ENCODE data around the gene CNTNAP1.
"Not testable (repeated sequence)": the region's sequence is repeated elsewhere in the genome, so short reads cannot be mapped to it uniquely, and the experiment has no call there.

CNTNAP1 gene

GRCh38 chr17:42681976-42682721 lies at the start of gene CNTNAP1:
Gene CNTNAP1 (plus strand): TSS chr17:42682531. CDS start chr17:42682830, 299 bp downstream.
- peak; percentile 87 for DNase-seq (ENCODE audit: low read depth)

DNA sequence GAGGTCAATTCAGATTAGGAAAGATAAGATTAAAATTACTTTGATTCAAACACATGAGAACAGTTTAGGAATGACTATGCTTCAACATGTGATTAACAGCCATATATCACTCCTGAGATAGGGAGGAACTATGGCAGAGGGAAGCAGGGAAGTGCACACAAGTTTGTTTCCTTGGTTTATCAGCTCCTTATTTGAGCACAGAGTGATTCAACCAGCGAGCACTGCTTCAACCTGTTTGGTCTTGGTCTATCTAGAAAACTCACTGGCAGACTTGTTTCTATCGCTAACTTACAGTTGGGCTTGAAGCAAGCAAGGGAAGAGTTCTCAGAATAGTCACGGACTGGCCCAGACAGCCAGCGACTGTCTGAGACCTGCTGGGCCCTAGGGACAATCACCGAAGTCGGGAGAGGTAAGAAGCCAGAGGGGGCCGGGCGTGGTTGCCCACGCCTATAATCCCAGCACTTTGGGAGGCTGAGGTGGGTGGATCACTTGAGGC lies 49.3 kb upstream of the CNTNAP1 start:
- DNase-seq (ENCODE audit: low read depth) = no peak

- no peak for DNase-seq (ENCODE audit: low read depth)
Observed at GRCh38 chr17:42639525-42640113, 42.7 kb upstream of the CNTNAP1 start.

- DNase-seq (ENCODE audit: low read depth) = no peak
Observed at GRCh38 chr17:42640121-42640520, 42.2 kb upstream of the CNTNAP1 start.

DNA sequence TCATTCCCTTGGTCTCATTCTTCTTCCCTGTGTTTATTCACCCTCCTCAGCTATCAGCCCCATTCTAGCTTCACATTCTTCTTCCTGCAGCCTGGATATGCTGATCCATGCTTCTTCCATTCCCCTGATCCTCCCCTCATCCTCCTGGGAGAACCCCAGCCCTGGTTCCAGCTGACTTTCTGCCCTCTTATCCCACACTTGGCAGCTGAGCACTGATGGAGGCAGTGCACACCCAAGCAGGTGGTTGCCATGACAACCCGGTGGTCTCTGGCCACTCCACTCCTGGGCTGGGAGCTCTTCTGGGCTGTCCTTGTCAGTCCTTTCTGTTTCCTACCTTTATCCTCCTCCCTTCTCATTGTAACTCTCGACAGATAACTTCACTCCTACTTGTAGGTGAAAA lies 40.0 kb upstream of the CNTNAP1 start:
- no peak for DNase-seq (ENCODE audit: low read depth)

GRCh38 chr17:42647778-42648177 lies 34.6 kb upstream of the CNTNAP1 start:
- no peak for DNase-seq (ENCODE audit: low read depth)

DNA sequence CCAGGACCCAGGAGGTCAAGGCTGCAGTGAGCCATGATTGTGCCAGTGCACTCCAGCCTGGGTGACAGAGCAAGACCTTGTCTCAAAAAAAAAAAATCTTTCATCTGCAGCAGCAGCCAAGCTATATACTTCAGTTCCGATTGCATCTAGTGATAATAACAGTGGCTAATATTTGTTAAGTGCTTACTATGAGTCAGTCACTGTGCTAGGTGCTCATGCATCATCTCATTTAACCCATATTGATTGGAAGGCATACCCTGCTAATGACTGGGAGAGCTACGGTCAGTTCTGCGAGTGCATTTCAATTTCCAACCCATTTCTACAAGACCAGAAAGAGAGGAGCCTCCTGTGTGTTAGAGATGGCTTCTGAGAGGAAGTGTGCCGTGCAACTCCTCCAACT lies 30.9 kb upstream of the CNTNAP1 start:
- DNase-seq (ENCODE audit: low read depth) = no peak

GRCh38 chr17:42653179-42654124 lies 28.9 kb upstream of the CNTNAP1 start:
- peak; percentile 93 for DNase-seq (ENCODE audit: low read depth)

- peak; percentile 86 for DNase-seq (ENCODE audit: low read depth)
Observed at GRCh38 chr17:42655528-42655927, 26.8 kb upstream of the CNTNAP1 start.

DNA sequence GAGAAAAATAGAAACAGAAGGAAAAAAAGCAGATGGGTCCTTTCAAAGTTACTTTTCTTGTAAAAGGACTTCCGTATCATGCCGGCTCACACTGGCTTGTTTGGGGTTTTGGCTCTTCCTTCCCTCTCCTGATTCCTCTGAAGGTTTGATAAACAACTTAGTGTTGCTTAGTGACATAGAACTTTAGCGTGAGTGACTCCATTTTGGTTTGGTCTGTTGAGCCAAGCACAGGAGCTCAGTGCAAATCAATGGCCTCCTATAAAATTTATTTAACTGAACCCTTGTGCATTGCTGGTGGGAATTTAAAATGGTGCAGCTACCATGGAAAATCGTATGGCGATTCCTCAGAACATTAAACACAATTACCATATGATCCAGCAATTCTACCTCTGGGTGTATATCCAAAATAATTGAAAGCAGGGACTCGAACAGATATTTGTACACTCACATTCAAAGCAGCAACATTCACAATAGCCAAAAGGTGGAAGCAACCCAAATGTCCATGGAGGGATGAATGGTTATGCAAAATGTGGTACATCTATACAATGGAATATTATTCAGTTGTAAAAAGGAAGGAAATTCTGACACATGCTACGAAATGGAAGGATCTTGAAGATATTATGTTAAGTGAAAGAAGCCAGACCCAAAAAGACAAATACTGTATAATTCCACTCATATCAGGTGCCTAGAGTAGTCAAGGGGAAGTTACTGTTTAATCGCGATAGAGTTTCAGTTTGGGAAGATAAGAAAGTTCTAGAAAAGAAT lies 24.3 kb upstream of the CNTNAP1 start:
- DNase-seq (ENCODE audit: low read depth) = no peak

- DNase-seq (ENCODE audit: low read depth) = peak; percentile 91
Observed at GRCh38 chr17:42659079-42659931, 23.0 kb upstream of the CNTNAP1 start, which contains the start of gene TUBG2. Gene TUBG2 (plus strand): TSS chr17:42659284. CDS start chr17:42659504, 220 bp downstream.

GRCh38 chr17:42659932-42660274 lies 22.4 kb upstream of the CNTNAP1 start:
- DNase-seq (ENCODE audit: low read depth) = not testable (repeated sequence)

DNA sequence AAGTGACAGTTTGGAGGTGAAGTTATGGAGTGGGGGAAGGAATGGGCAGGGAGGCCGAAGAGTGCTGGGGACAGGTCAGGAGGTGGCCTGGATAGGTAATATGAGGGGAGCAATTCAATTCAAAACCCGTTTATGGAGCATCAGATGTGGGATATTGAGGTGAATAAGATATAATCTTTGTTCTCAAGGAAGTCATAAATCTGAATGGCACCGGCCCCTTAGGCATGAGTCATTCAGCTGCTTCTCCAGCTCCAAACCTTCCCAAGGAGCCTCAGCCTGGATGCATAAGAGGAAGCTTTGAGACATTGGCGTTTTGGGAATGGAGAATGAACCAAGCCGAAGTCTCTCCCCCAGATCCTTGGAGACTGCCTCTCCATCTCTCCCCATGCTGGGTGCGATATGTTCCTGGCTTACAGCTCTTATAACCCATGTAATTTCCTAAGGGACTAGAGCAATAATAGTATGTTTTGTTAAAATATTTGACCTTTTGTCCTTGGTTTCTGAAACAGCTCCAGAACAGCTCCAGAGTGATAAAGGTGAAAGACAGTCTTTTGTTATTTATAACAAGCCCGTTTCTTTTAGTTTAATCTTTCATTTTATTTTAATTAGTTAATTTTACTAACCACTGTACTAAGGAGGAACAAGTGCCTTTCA lies 21.5 kb upstream of the CNTNAP1 start:
- DNase-seq (ENCODE audit: low read depth) = peak; percentile 90

GRCh38 chr17:42665581-42666001 lies 16.7 kb upstream of the CNTNAP1 start:
- no peak for DNase-seq (ENCODE audit: low read depth)

DNA sequence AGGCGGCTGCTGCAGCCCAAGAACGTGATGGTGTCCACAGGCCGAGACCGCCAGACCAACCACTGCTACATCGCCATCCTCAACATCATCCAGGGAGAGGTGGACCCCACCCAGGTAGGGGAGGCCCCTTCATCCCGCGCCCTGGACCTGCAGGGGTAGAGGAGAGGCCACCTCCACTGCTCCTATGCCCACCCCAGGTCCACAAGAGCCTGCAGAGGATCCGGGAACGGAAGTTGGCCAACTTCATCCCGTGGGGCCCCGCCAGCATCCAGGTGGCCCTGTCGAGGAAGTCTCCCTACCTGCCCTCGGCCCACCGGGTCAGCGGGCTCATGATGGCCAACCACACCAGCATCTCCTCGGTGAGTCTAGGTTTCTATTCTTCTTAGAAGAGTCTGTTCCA lies 16.2 kb upstream of the CNTNAP1 start:
- DNase-seq (ENCODE audit: low read depth) = not testable (repeated sequence)

GRCh38 chr17:42667088-42667951 lies 15.0 kb upstream of the CNTNAP1 start:
- peak; percentile 92 for DNase-seq (ENCODE audit: low read depth)

DNA sequence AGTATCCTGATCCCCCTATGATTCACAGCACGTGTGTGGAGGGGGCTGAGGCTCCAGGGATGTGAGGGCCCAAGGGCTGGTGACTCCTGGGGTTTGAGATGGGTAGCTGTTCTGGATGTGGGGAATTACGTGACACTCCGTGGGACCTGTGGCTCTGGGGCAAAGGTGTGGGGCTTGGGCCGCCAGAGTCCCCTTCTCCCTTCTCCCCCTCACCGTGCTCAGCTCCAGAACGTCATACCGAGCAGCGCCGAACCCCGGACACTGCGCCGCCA lies 12.7 kb upstream of the CNTNAP1 start:
- no peak for DNase-seq (ENCODE audit: low read depth)

GRCh38 chr17:42669977-42670788 lies 12.1 kb upstream of the CNTNAP1 start:
- DNase-seq (ENCODE audit: low read depth) = no peak
